C4-2B (cell line): ENCODE measurements around the gene ASMTL.

Experiments
- ZFX ChIP-seq: fragments of 450-650 bp; IDR thresholded peaks from 2 replicates; pipeline ENCODE4 v1.6.1; 2017
- TF ChIP-seq, protein P1 (sequence below): fragments of 450-650 bp; conservative IDR thresholded peaks from 2 replicates; pipeline ENCODE4 v1.5.1; 2017; ENCODE audit warnings: mild to moderate bottlenecking

DNA sequence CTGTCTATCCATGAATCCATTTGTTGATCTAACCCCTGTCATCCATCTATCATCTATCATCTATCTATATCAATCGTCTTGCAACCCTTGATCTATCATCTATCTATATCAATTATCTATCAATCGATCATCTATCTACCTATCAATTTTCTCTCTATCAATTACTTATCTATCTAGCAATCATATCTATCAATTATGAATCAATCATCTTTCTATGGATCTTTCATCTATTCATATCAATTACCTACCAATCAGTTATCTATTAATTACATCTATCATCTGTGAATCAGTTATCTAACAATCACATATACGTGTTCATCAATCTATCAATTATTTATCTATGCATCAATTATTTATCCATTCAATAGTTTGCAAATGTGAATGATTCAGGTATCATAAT is 24.5 kb upstream of the ASMTL start:
- TF ChIP-seq, protein P1, sequence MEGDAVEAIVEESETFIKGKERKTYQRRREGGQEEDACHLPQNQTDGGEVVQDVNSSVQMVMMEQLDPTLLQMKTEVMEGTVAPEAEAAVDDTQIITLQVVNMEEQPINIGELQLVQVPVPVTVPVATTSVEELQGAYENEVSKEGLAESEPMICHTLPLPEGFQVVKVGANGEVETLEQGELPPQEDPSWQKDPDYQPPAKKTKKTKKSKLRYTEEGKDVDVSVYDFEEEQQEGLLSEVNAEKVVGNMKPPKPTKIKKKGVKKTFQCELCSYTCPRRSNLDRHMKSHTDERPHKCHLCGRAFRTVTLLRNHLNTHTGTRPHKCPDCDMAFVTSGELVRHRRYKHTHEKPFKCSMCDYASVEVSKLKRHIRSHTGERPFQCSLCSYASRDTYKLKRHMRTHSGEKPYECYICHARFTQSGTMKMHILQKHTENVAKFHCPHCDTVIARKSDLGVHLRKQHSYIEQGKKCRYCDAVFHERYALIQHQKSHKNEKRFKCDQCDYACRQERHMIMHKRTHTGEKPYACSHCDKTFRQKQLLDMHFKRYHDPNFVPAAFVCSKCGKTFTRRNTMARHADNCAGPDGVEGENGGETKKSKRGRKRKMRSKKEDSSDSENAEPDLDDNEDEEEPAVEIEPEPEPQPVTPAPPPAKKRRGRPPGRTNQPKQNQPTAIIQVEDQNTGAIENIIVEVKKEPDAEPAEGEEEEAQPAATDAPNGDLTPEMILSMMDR = no peak
- TF ChIP-seq ZFX = no peak
